IgD-negative memory B cell (primary cell): Measurements from ENCODE around the gene ARHGDIB. TPM values are rescaled to one million over a fixed set of nuclear protein-coding genes. Genes with fewer than 3 reads are reported as not detected.

ENCODE experiments used
- H3K27ac Mint-ChIP-seq, 3 donors: one replicate each; pipeline ENCODE4 v1.8.0; 2020 to 2022; ENCODE audit warnings: mild to moderate bottlenecking in 3 of 3, mixed read lengths in 3 of 3, moderate library complexity in 1 of 3
- H3K27me3 Mint-ChIP-seq: one replicate; pipeline ENCODE4 v1.8.0; 2021; ENCODE audit warnings: mixed read lengths
- H3K36me3 Mint-ChIP-seq: one replicate; pipeline ENCODE4 v1.8.0; 2020; ENCODE audit warnings: mild to moderate bottlenecking, mixed read lengths
- H3K4me1 Mint-ChIP-seq, 3 donors: one replicate each; pipeline ENCODE4 v1.8.0; 2020 to 2022; ENCODE audit warnings: mixed read lengths in 3 of 3, mild to moderate bottlenecking in 1 of 3
- H3K4me3 Mint-ChIP-seq, 4 donors: one replicate each; pipeline ENCODE4 v1.8.0; 2020 to 2022; ENCODE audit warnings: mild to moderate bottlenecking in 4 of 4, mixed read lengths in 4 of 4, moderate library complexity in 3 of 4
- H3K9me3 Mint-ChIP-seq, 3 donors: one replicate each; pipeline ENCODE4 v1.8.0; 2020 to 2021; ENCODE audit warnings: mixed read lengths in 3 of 3, mild to moderate bottlenecking in 1 of 3
- polyA plus RNA-seq: library from polyadenylated mRNA; unstranded; fragments of 300-500 nt; fragmentation: Illumina TruSeq; gene quantifications from one replicate; pipeline ENCODE4 v1.2.3, GENCODE V29; 2021

Gene ARHGDIB
- polyA plus RNA-seq, 1 donor from 2014 or later = 2,289 TPM

GRCh38 chr12:14893506-14894250 lies 67.7 kb downstream of the ARHGDIB start:
- Mint-ChIP-seq H3K4me3 (no peak overlapping the region), H3K9me3 (no peaks in the 10 kb centered on the region), H3K27me3 (peaks cover 2% of the 10 kb centered on the region), H3K4me1 (no peaks in the 10 kb centered on the region), H3K27ac (no peak overlapping the region), H3K36me3 (no peaks in the 10 kb centered on the region)

GRCh38 chr12:14892726-14893505 lies 68.5 kb downstream of the ARHGDIB start:
- Mint-ChIP-seq H3K36me3 (no peaks in the 10 kb centered on the region), H3K4me1 (no peaks in the 10 kb centered on the region), H3K9me3 (no peaks in the 10 kb centered on the region), H3K27ac (no peak overlapping the region), H3K27me3 (peaks cover 7% of the 10 kb centered on the region), H3K4me3 (no peak overlapping the region)

Other genes with a start within 250 kb of the ARHGDIB start
- gene WBP11, start 158.1 kb downstream of the ARHGDIB start, polyA plus RNA-seq = 59.3 TPM
- gene C12orf60, start 157.9 kb downstream of the ARHGDIB start, polyA plus RNA-seq = 0.70 TPM
- gene SMCO3, start 147.4 kb downstream of the ARHGDIB start, polyA plus RNA-seq = not detected
- not detected for gene ART4, start 118.1 kb downstream of the ARHGDIB start, polyA plus RNA-seq
- gene MGP, start 75.7 kb downstream of the ARHGDIB start, polyA plus RNA-seq = not detected
- gene ERP27, start 23.1 kb downstream of the ARHGDIB start, polyA plus RNA-seq = 1.9 TPM
- gene PDE6H, start 11.4 kb upstream of the ARHGDIB start, polyA plus RNA-seq = not detected